ENCODE measurements around the gene SLFN11. TPM values are rescaled to one million over a fixed set of nuclear protein-coding genes. Genes with fewer than 3 reads are reported as not detected.
A peak's percentile ranks its signal among the peaks of the same experiment; 100 is the strongest.

Gene SLFN11
- total and polyA plus RNA-seq, 9 of the 15 experiments (the other 6 are each of a cell fraction or from before 2014, with no cell fraction given) = 0.04 to 0.21 TPM; not detected in 7

GRCh38 chr17:35315283-35315682 is 58.1 kb downstream of the SLFN11 start:
- H3K9me3 ChIP-seq (replicated peaks; ENCODE audit: control insufficient read depth, insufficient read depth, low read depth, low read length) = no peaks in the 10 kb centered on the region
- FAIRE-seq = no peak
- no peaks in the 10 kb centered on the region for H3K79me2 ChIP-seq (ENCODE audit: control insufficient read depth, insufficient read depth, low read length)
- peaks cover 0 to 6% of the 10 kb centered on the region in 2 experiments; a peak in 1 of 5 replicates for H3K27me3 ChIP-seq (ENCODE audit: control insufficient read depth in 2 of 2, insufficient read depth in 2 of 2, low read length in 2 of 2)
- no peak overlapping the region for H3K9ac ChIP-seq (ENCODE audit: insufficient read depth in 1 of 2, low read depth in 2 of 2, low read length in 2 of 2)
- H2AFZ ChIP-seq (ENCODE audit: low read depth, low read length) = no peak overlapping the region
- ChIA-PET CTCF (ENCODE audit: low intra/inter-chr PET ratio) (no interaction called here), POLR2A (no interaction called here)
- DNase-seq (ENCODE audit: extremely low read depth in 1 of 4, low spot score in 3 of 4) = peak in 2 of 4 experiments; percentile 21 to 35
- no peaks in the 10 kb centered on the region for H3K9me1 ChIP-seq (ENCODE audit: control insufficient read depth, insufficient read depth, low read length)
- WGBS (ENCODE audit: insufficient coverage, low coverage, missing lambda C conversion rate) = 2% methylated on average over 5 of the region's 5 CpGs
- BruUV-seq (replicated peaks) = no TSS peak
- H3K36me3 ChIP-seq (ENCODE audit: control insufficient read depth, insufficient read depth, low read length) = no peaks in the 10 kb centered on the region
- intact Hi-C loops (cut with micrococcal nuclease) (no loop called here), in situ Hi-C loops (cut with MboI) (no loop called here)
- 0 out of 2 replicates have a peak, but pooled peaks cover 3% of the 10 kb centered on the region for H4K20me1 ChIP-seq (replicated peaks; ENCODE audit: control insufficient read depth, insufficient read depth, low read length)
- H3K4me1 ChIP-seq (replicated peaks in 1 of 2; ENCODE audit: control insufficient read depth in 2 of 2, insufficient read depth in 2 of 2, low read length in 2 of 2) = peaks cover 6 to 15% of the 10 kb centered on the region in 2 experiments; a peak in 4 of 5 replicates
- H3K4me3 ChIP-seq = no peak overlapping the region
- ATAC-seq = peak; percentile 50
- H3K4me2 ChIP-seq (ENCODE audit: insufficient read depth, low read length) = no peak overlapping the region
- no peak overlapping the region for H3K27ac ChIP-seq (ENCODE audit: extremely low read depth, low read depth, low read length)
- TF ChIP-seq DPF2 (IDR thresholded peaks at IDR 0.05) (peak; percentile 30; the same call in 1 of the 2 replicates), ZNF583 (CRISPR knock-in tag; IDR thresholded peaks at IDR 0.05) (no peak), MAFK (IDR thresholded peaks at IDR 0.05; ENCODE audit: low read length) (peak; percentile 18; the same call in 1 of the 2 replicates), BRCA1 (IDR thresholded peaks at IDR 0.05) (no peak), BRCA1 (CRISPR knock-in tag; IDR thresholded peaks at IDR 0.05) (no peak), NFE2 (IDR thresholded peaks at IDR 0.05; ENCODE audit: low read depth) (peak; percentile 92), MAFF (IDR thresholded peaks at IDR 0.05; ENCODE audit: low read length) (peak; percentile 62), C11orf30 (IDR thresholded peaks at IDR 0.05; ENCODE audit: low read depth) (0 out of 2 replicates have a peak, but pooled peaks have one; percentile 42), HNRNPUL1 (IDR thresholded peaks at IDR 0.05; ENCODE audit: low read length) (no peak), ZNF354B (CRISPR knock-in tag; IDR thresholded peaks at IDR 0.05) (no peak), PRDM10 (IDR thresholded peaks at IDR 0.05; ENCODE audit: partially characterized antibody) (peak; percentile 26), ZBTB1 (CRISPR knock-in tag; IDR thresholded peaks at IDR 0.05; ENCODE audit: borderline replicate concordance, low read depth) (no peak), ARID1B (IDR thresholded peaks at IDR 0.05) (0 out of 2 replicates have a peak, but pooled peaks have one; percentile 26), HBP1 (CRISPR knock-in tag; IDR thresholded peaks at IDR 0.05) (no peak), NR4A1 (CRISPR knock-in tag; IDR thresholded peaks at IDR 0.05) (no peak), NR4A1 (tag; IDR thresholded peaks at IDR 0.05) (no peak), ZFP36 (IDR thresholded peaks at IDR 0.05; ENCODE audit: low read depth, low read length, partially characterized antibody) (no peak), MAFG (tag; conservative IDR thresholded peaks at IDR 0.05) (peak; percentile 63), VEZF1 (CRISPR knock-in tag; IDR thresholded peaks at IDR 0.05) (peak; percentile 21; the same call in 1 of the 2 replicates), ZNF316 (IDR thresholded peaks at IDR 0.05) (0 out of 2 replicates have a peak, but pooled peaks have one; percentile 3)

Data from K562 (cell line).